Caco-2 (cell line): ENCODE data around the gene LRMDA. TPM values are rescaled to one million over a fixed set of nuclear protein-coding genes. Genes with fewer than 3 reads are reported as not detected.

Source experiments
- BruUV-seq: library from RNA; stranded (reverse); fragments of 400-500 nt; replicated peaks from 2 replicates; lab custom pipeline; 2021; lab: Mats Ljungman, UMichigan
- CTCF ChIA-PET: fragments of 300-600 bp; sonication (Branson Sonifier 250); formaldehyde crosslinking; loops from one replicate; lab custom pipeline; 2022; ENCODE audit warnings: antibody characterized with exemption; lab: Charles Lee
- POLR2A ChIA-PET: fragments of 300-600 bp; sonication (Branson Sonifier 250); formaldehyde crosslinking; loops from one replicate; lab custom pipeline; 2022; ENCODE audit warnings: antibody characterized with exemption; lab: Charles Lee
- DNase-seq, 2 experiments: peaks; one replicate each; pipeline versions ENCODE4 v3.0.0 to v3.0.0-alpha.2; 2020 to 2022
- H3K27me3 ChIP-seq: replicated peaks from 2 replicates; pipeline ENCODE4 v1.6.0; 2011; ENCODE audit warnings: low read length; ENCODE audit not compliant: control insufficient read depth, insufficient read depth
- H3K36me3 ChIP-seq: 2 replicates; pipeline ENCODE4 v1.5.1; 2011; ENCODE audit warnings: low read length; ENCODE audit not compliant: control insufficient read depth, insufficient read depth
- H3K4me1 ChIP-seq: fragments of 250-450 bp; sonication (Bioruptor Pico); 2 replicates; pipeline ENCODE4 v1.5.1; 2020; ENCODE audit warnings: mild to moderate bottlenecking
- H3K4me3 ChIP-seq: 2 replicates; pipeline ENCODE4 v1.5.1; 2011; ENCODE audit warnings: low read depth, mild to moderate bottlenecking, control low read depth, low read length
- H3K9me3 ChIP-seq: fragments of 250-450 bp; sonication (Bioruptor Pico); 2 replicates; pipeline ENCODE4 v1.5.1; 2020; ENCODE audit warnings: mild to moderate bottlenecking, moderate library complexity
- H3K27ac Mint-ChIP-seq: one replicate; pipeline ENCODE4 v1.8.0; 2022; ENCODE audit warnings: mixed read lengths; ENCODE audit not compliant: unreplicated experiment
- H3K27me3 Mint-ChIP-seq: one replicate; pipeline ENCODE4 v1.8.0; 2022; ENCODE audit warnings: mixed read lengths; ENCODE audit not compliant: insufficient read depth, unreplicated experiment
- H3K36me3 Mint-ChIP-seq: one replicate; pipeline ENCODE4 v1.8.0; 2022; ENCODE audit warnings: mild to moderate bottlenecking, mixed read lengths; ENCODE audit not compliant: insufficient read depth, unreplicated experiment
- H3K4me1 Mint-ChIP-seq: one replicate; pipeline ENCODE4 v1.8.0; 2022; ENCODE audit warnings: low read depth, mixed read lengths; ENCODE audit not compliant: unreplicated experiment
- H3K4me3 Mint-ChIP-seq: one replicate; pipeline ENCODE4 v1.8.0; 2022; ENCODE audit warnings: mild to moderate bottlenecking, moderate library complexity, mixed read lengths; ENCODE audit not compliant: unreplicated experiment
- H3K9me3 Mint-ChIP-seq: one replicate; pipeline ENCODE4 v1.8.0; 2022; ENCODE audit warnings: mixed read lengths; ENCODE audit not compliant: unreplicated experiment
- intact Hi-C: fragments of 100-400 bp; cut with micrococcal nuclease; formaldehyde crosslinking; loops from one replicate; pipeline ENCODE4 v1.10.0; 2022; ENCODE audit not compliant: unreplicated experiment
- total RNA-seq: library from RNA; stranded (reverse); gene quantifications from 2 replicates; pipeline ENCODE4 v1.2.3, GENCODE V29; 2022
- TF ChIP-seq, protein P1 (sequence below), 2 experiments: fragments of 200-600 bp in 1 of 2; IDR thresholded peaks; 1 replicate in 1 of 2; 2 replicates in 1 of 2; pipeline versions ENCODE4 v1.5.1 to v1.8.0; 2011 to 2022; ENCODE audit warnings: antibody characterized with exemption in 1 of 2, control low read depth in 1 of 2, inconsistent platforms in 1 of 2, low read depth in 1 of 2, low read length in 1 of 2, mild to moderate bottlenecking in 1 of 2, moderate library complexity in 1 of 2; ENCODE audit not compliant: insufficient read depth in 1 of 2, severe bottlenecking in 1 of 2, unreplicated experiment in 1 of 2

Gene LRMDA
- total RNA-seq, 1 experiment from 2014 or later, result 18.5 TPM

DNA sequence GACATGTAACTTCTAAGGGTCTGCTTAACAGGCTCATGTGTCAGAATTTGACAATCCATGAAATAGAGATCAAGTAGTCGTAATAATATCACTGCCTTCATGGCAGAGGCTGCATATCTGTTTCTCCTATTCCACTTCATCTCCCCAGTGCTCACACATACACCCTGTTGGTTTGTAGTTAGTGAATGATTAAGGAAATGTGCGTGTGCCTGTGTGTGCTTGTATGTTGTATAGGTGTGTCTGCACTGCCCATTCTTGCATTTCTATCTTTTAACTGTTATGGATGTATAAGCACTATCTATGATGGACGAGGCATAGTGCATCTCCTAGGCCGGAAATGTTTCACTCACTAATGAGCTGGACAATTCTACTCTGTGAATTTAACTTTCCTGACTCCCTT is 985.2 kb downstream of the LRMDA start:
- Histone ChIP-seq H3K36me3 (no peaks in the 10 kb centered on the region), H3K4me3 (no peak overlapping the region), H3K4me1 (no peaks in the 10 kb centered on the region), H3K27me3 (no peaks in the 10 kb centered on the region), H3K9me3 (no peaks in the 10 kb centered on the region)
- Mint-ChIP-seq H3K4me3 (no peak overlapping the region), H3K27ac (no peak overlapping the region), H3K9me3 (no peaks in the 10 kb centered on the region), H3K27me3 (no peaks in the 10 kb centered on the region), H3K36me3 (no peaks in the 10 kb centered on the region), H3K4me1 (peaks cover 7% of the 10 kb centered on the region)
- no TSS peak for BruUV-seq
- DNase-seq, result no peak
- CTCF ChIA-PET, result no interaction called here
- TF ChIP-seq, protein P1, sequence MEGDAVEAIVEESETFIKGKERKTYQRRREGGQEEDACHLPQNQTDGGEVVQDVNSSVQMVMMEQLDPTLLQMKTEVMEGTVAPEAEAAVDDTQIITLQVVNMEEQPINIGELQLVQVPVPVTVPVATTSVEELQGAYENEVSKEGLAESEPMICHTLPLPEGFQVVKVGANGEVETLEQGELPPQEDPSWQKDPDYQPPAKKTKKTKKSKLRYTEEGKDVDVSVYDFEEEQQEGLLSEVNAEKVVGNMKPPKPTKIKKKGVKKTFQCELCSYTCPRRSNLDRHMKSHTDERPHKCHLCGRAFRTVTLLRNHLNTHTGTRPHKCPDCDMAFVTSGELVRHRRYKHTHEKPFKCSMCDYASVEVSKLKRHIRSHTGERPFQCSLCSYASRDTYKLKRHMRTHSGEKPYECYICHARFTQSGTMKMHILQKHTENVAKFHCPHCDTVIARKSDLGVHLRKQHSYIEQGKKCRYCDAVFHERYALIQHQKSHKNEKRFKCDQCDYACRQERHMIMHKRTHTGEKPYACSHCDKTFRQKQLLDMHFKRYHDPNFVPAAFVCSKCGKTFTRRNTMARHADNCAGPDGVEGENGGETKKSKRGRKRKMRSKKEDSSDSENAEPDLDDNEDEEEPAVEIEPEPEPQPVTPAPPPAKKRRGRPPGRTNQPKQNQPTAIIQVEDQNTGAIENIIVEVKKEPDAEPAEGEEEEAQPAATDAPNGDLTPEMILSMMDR (IDR thresholded peaks at IDR 0.05; ENCODE audit: insufficient read depth in 1 of 2, low read depth in 1 of 2, low read length in 1 of 2, severe bottlenecking in 1 of 2, unreplicated experiment in 1 of 2), result no peak
- POLR2A ChIA-PET, result no interaction called here
- intact Hi-C loops, result no loop called here

DNA sequence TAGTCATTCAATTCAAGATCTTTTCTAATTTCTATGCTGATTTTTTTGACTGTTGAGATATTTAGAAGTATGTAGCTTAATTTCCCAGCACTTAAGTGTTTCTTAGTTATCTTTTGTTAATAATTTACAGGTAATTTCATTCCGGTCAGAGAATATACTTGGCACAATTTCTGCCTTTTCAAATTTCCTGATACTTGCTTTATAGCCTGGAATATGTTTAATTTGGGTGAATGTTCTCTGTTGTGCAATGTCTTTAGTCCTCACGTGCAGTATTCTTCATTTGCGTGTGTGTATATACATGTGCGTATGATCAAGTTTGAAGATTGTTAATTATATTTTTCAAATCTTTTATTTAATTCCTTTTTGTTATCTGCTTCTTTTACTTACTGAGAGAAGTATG is 989.3 kb downstream of the LRMDA start:
- Histone ChIP-seq H3K27me3 (no peaks in the 10 kb centered on the region), H3K9me3 (no peaks in the 10 kb centered on the region), H3K4me1 (no peaks in the 10 kb centered on the region), H3K36me3 (no peaks in the 10 kb centered on the region), H3K4me3 (no peak overlapping the region)
- H3K9me3 Mint-ChIP-seq, result no peaks in the 10 kb centered on the region
- no peak overlapping the region for H3K27ac Mint-ChIP-seq
- TF ChIP-seq, protein P1 (IDR thresholded peaks at IDR 0.05; ENCODE audit: insufficient read depth in 1 of 2, low read depth in 1 of 2, low read length in 1 of 2, severe bottlenecking in 1 of 2, unreplicated experiment in 1 of 2), result no peak
- ChIA-PET POLR2A (no interaction called here), CTCF (no interaction called here)
- no peaks in the 10 kb centered on the region for H3K27me3 Mint-ChIP-seq
- intact Hi-C loops, result no loop called here
- H3K36me3 Mint-ChIP-seq, result no peaks in the 10 kb centered on the region
- no peak for DNase-seq
- H3K4me1 Mint-ChIP-seq, result peaks cover 7% of the 10 kb centered on the region
- H3K4me3 Mint-ChIP-seq, result no peak overlapping the region
- BruUV-seq, result no TSS peak

DNA sequence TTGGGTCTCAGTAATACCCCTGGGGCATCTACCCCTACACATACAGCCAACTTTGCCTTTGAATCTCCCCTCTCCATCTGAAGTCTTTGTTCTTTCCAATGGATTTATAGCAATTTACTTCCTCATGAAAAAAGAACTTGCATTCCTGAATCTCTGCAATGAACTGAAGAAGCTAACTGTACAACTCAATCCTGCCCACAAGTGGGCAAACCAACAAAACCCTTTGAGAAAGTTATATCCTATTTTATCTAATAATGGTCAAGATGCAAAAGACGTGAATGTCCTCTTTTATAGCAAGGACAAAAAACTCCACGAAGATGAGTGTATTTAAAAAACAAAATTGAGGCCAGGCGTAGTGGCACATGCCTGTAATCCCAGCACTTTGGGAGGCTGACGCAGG is 991.3 kb downstream of the LRMDA start:
- H3K4me1 ChIP-seq, result no peaks in the 10 kb centered on the region
- Mint-ChIP-seq H3K27ac (no peak overlapping the region), H3K4me3 (no peak overlapping the region), H3K27me3 (no peaks in the 10 kb centered on the region), H3K9me3 (no peaks in the 10 kb centered on the region), H3K36me3 (no peaks in the 10 kb centered on the region), H3K4me1 (peaks cover 7% of the 10 kb centered on the region)
- no TSS peak for BruUV-seq
- intact Hi-C loops, result no loop called here
- H3K4me3 ChIP-seq, result no peak overlapping the region
- no peaks in the 10 kb centered on the region for H3K9me3 ChIP-seq
- TF ChIP-seq, protein P1 (IDR thresholded peaks at IDR 0.05; ENCODE audit: insufficient read depth in 1 of 2, low read depth in 1 of 2, low read length in 1 of 2, severe bottlenecking in 1 of 2, unreplicated experiment in 1 of 2), result no peak
- H3K36me3 ChIP-seq, result no peaks in the 10 kb centered on the region
- H3K27me3 ChIP-seq, result no peaks in the 10 kb centered on the region
- POLR2A ChIA-PET, result no interaction called here
- CTCF ChIA-PET, result no interaction called here
- no peak for DNase-seq
